ENCODE data around the gene S100P. TPM values are rescaled to one million over a fixed set of nuclear protein-coding genes. Genes with fewer than 3 reads are reported as not detected.

Gene S100P
- total RNA-seq, 1 donor from 2014 or later, result not detected

DNA sequence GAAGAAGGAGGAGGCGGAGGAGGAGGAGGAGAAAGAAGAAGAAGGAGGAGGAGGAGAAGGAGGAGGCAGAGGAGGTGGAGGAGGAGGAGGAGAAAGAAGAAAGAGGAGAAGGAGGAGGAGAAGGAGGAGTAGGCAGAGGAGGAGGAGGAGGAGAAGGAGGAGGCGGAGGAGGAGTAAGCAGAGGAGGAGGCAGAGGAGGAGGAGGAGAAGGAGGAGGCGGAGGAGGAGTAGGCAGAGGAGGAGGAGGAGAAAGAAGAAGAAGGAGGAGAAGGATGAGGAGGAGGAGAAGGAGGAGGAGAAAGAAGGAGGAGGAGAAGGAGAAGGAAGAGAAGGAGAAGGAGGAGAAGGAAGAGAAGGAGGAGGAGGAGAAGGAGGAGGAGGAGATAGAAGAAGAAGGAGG is 33.2 kb upstream of the S100P start:
- H3K27ac ChIP-seq, result no peak overlapping the region
- no peaks in the 10 kb centered on the region for H3K27me3 ChIP-seq
- no peaks in the 10 kb centered on the region for H3K9me3 ChIP-seq
- DNase-seq (ENCODE audit: low spot score in 2 of 2), result no peak
- H3K4me1 ChIP-seq, result peaks cover 4 to 6% of the 10 kb centered on the region in 2 donors
- no peak overlapping the region for H3K4me3 ChIP-seq
- intact Hi-C loops (cut with DNase I), result no loop called here
- TF ChIP-seq, protein P1, sequence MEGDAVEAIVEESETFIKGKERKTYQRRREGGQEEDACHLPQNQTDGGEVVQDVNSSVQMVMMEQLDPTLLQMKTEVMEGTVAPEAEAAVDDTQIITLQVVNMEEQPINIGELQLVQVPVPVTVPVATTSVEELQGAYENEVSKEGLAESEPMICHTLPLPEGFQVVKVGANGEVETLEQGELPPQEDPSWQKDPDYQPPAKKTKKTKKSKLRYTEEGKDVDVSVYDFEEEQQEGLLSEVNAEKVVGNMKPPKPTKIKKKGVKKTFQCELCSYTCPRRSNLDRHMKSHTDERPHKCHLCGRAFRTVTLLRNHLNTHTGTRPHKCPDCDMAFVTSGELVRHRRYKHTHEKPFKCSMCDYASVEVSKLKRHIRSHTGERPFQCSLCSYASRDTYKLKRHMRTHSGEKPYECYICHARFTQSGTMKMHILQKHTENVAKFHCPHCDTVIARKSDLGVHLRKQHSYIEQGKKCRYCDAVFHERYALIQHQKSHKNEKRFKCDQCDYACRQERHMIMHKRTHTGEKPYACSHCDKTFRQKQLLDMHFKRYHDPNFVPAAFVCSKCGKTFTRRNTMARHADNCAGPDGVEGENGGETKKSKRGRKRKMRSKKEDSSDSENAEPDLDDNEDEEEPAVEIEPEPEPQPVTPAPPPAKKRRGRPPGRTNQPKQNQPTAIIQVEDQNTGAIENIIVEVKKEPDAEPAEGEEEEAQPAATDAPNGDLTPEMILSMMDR (IDR thresholded peaks at IDR 0.05), result no peak
- H3K36me3 ChIP-seq, result no peaks in the 10 kb centered on the region

DNA sequence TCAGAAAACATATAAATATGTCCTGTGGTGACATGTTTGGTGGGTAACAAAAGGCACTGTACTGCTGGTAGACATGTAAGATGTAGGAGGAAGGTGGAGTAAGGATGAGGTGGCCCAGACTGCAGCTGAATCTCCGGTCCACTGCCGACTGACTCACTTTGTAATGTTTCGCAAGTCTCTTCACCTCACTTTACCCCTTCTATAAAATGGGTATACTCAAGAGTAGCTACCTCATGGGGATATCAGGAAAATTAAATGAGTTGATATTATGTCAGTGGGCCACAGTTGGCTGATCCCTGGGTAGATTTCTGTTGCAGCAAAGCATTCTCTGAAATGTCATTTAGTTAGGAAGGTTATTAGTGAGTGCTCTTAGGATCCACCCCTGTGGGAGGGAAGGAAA is 31.1 kb upstream of the S100P start:
- peaks cover 4 to 6% of the 10 kb centered on the region in 2 donors for H3K4me1 ChIP-seq
- TF ChIP-seq, protein P1 (IDR thresholded peaks at IDR 0.05), result no peak
- no peaks in the 10 kb centered on the region for H3K27me3 ChIP-seq

DNA sequence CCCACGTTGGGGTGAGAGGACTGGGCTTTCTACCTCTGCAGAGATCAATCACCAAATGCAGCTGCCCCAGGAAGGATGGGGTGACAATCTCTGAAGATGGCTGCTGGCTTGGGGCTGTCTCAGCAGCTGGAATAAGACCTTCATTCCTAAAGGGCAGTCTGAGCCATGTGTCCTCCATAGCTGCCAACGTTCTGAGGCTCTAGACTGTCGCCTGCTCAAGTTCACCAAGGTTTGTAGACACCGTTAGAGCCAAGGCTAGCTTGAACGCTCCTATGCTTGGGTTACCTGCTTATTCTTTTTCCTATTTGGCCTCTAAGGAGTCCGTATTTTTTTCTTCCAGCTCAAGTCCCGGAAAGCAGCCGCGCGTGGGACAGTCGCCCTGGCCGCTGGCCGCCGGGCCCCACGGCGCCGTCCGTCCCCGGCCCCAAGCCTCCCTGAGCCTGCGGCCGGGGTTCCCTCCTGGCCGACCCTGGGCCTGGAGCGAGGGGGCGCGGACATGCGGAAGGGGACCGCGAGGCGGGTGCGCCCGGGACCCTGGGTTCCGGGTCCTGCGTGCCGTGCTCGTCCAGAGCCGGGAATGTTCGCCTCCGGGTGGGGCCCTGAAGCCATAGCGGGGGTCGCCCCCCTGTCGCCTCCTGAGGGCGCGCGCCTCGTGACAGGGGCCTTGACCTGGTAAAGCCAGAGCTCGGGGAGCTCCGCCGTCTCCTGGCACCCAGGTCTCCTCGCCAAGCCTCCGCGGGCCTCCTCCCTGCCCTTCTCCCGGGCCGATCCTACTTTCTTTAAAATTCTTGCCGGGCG is 29.9 kb upstream of the S100P start:
- intact Hi-C loops (cut with DNase I), result loop anchor here (2.0 kb wide), 1 partner anchor 23 kb away; the partner anchor contains the start of gene MRFAP1
- no peak for DNase-seq (ENCODE audit: low spot score in 2 of 2)
- Histone ChIP-seq H3K36me3 (no peaks in the 10 kb centered on the region), H3K27ac (peak overlapping the region; percentile 40 to 44), H3K27me3 (no peaks in the 10 kb centered on the region), H3K9me3 (no peaks in the 10 kb centered on the region), H3K4me1 (peaks cover 4 to 6% of the 10 kb centered on the region in 2 donors), H3K4me3 (peak overlapping the region; percentile 57 to 72)
- TF ChIP-seq, protein P1 (IDR thresholded peaks at IDR 0.05), result no peak

More for the DNA sequence above, 31.1 kb upstream of the S100P start:
- H3K27ac ChIP-seq, result no peak overlapping the region
- no peak for DNase-seq (ENCODE audit: low spot score in 2 of 2)
- intact Hi-C loops (cut with DNase I), result no loop called here
- no peaks in the 10 kb centered on the region for H3K36me3 ChIP-seq
- no peak overlapping the region for H3K4me3 ChIP-seq
- H3K9me3 ChIP-seq, result no peaks in the 10 kb centered on the region

DNA sequence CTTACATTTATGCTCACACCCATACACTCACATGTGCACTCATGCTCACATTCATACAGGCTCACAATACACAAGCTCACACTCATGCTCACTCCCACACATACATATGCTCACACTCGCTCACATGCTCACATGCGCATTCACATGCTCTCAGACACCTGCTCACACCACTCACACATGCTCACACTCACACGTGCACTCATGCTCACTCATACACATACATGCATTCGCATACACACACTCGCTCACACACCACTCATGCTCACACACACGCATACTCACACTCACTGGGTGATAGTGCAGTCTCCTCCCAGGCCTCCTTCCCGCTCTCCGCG is 28.4 kb upstream of the S100P start:
- TF ChIP-seq, protein P1 (IDR thresholded peaks at IDR 0.05), result no peak
- no peak for DNase-seq (ENCODE audit: low spot score in 2 of 2)
- intact Hi-C loops (cut with DNase I), result loop anchor here (2.0 kb wide), 1 partner anchor 24 kb away; the partner anchor contains the start of gene MRFAP1
- H3K27ac ChIP-seq, result no peak overlapping the region
- H3K4me3 ChIP-seq, result no peak overlapping the region
- no peaks in the 10 kb centered on the region for H3K27me3 ChIP-seq
- no peaks in the 10 kb centered on the region for H3K36me3 ChIP-seq
- no peaks in the 10 kb centered on the region for H3K9me3 ChIP-seq
- no peaks in the 10 kb centered on the region for H3K4me1 ChIP-seq

DNA sequence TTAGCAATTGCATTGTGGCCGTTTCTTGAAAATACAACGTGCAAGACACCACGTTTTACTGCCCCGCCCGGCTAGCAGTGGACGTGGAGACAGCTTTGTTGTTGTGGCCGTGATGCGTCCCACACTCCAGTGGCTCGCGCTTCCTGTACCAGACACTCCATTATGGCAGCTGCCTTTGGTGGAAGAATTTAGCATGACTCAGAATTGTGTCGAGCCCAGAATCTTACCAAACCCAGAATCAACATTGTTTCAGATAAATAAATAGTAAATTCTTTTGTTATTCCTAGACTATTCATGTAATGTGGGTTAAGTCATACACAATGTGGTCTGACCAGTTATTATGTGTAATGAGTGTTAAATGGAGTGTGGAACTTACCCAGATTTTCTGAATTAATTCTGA is 25.3 kb upstream of the S100P start:
- H3K9me3 ChIP-seq, result no peaks in the 10 kb centered on the region
- no peak overlapping the region for H3K4me3 ChIP-seq

More for the DNA sequence above, 25.3 kb upstream of the S100P start:
- no peaks in the 10 kb centered on the region for H3K27me3 ChIP-seq
- no peak overlapping the region for H3K27ac ChIP-seq
- no peak for DNase-seq (ENCODE audit: low spot score in 2 of 2)
- H3K36me3 ChIP-seq, result no peaks in the 10 kb centered on the region
- H3K4me1 ChIP-seq, result no peaks in the 10 kb centered on the region
- intact Hi-C loops (cut with DNase I), result no loop called here
- TF ChIP-seq, protein P1 (IDR thresholded peaks at IDR 0.05), result no peak
